ENCODE results near the gene OLFML2A. TPM values are rescaled to one million over a fixed set of nuclear protein-coding genes. Genes with fewer than 3 reads are reported as not detected.

OLFML2A gene
- total RNA-seq, 1 experiment from 2014 or later = 5.6 TPM

DNA sequence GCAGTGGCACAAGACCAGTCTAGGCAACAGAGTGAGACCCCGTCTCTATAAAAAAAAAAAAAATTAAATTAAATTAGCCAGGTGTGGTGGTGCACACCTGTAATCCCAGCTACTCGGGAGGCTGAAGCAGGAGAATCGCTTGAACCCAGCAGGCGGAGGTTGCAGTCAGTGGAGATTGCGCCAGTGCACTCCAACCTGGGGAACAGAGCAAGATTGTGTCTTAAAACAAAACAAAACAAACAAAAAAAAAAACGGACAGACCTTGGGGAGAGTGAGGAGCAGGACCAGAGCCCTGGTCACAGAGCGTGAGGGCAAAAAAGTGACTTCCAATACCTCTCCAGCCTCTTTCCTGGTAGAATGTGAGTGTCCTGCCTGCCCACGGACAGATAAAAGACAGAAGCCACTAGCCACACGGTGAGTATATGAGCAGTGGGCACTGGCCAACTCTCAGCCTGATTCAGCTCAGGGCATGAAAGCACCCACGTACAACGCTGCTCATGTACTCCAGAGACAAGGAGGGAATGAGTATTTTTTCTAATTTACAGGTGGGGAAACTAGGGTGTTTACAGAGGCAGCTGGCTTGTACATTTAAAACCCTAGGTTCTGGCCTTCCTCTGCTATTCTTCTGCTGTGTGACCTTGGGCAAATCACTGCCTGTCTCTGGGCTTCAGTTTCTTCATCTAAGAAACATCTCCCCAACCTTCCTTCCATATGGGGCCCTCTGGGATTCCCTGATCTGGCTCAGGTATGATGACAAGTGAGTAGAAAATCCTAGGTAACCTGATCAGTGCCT lies 1.8 kb downstream of the OLFML2A start:
- Histone ChIP-seq H3K27me3 (ENCODE audit: control insufficient read depth, insufficient read depth, low read length) (peaks cover 16% of the 10 kb centered on the region), H3K4me3 (ENCODE audit: insufficient read depth, low read depth, low read length) (no peak overlapping the region), H3K36me3 (replicated peaks; ENCODE audit: control insufficient read depth, insufficient read depth, low read length) (no peaks in the 10 kb centered on the region)
- no peak for DNase-seq

- H3K4me3 ChIP-seq (ENCODE audit: insufficient read depth, low read depth, low read length) = no peak overlapping the region
- H3K27me3 ChIP-seq (ENCODE audit: control insufficient read depth, insufficient read depth, low read length) = peaks cover 16% of the 10 kb centered on the region
- no peaks in the 10 kb centered on the region for H3K36me3 ChIP-seq (replicated peaks; ENCODE audit: control insufficient read depth, insufficient read depth, low read length)
- DNase-seq = peak; percentile 89
Measured at GRCh38 chr9:124779368-124780059, 2.6 kb downstream of the OLFML2A start.

DNA sequence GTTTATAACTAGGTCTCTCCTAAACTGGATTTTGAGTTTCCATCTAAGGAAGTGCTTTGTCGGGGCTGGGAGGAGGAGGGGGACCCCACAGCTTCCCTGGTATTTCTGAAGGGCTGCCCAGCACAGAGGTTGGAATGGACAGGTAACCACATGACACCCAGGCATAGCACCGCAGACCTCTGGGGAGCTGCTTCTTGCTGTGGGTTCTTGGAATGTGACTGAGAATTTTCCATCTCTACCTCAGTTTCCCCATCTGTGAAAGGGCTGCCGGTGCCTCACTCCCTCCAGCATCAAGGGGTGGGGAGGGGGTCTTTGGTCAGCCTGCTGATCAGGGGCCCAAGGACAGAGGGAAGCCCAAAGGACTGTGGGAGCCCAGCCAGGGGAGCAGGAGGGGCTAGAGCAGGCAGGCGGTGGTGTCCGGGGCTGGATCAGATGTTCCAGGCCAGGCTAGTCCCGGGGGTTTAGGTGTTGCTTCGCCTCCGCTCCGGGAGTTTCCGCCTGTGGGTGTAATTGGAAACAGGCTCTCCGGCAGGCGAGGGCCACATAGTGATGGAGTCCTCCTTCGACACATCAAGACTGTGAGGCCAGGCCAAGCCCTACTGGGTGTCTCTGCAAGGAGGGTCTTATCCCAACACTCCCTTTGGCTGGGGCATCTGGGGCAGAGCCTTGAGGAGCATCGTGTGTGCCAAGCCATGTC lies 3.3 kb downstream of the OLFML2A start:
- Histone ChIP-seq H3K4me3 (ENCODE audit: insufficient read depth, low read depth, low read length) (no peak overlapping the region), H3K36me3 (replicated peaks; ENCODE audit: control insufficient read depth, insufficient read depth, low read length) (no peaks in the 10 kb centered on the region), H3K27me3 (ENCODE audit: control insufficient read depth, insufficient read depth, low read length) (peaks cover 16% of the 10 kb centered on the region)
- peak; percentile 55 for DNase-seq

DNA sequence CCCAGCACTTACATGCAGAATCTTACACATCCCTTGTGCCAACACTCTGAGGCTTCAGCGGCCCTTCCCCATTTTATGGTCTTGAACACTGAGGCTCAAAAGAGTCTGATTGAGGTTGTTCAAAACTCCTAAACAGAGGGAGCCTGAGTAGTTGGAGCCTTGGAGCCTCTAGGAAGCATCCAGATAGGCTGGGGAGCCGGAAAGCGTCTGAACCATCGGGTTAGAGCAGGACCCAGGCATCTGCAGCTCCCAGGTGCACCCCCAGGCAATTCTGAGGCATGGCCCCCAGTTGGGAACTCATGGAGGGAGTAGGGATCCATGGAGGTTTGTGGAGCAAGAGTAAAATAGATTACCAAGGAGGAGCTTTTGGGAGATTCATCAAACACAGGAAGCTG lies 3.8 kb downstream of the OLFML2A start:
- no peak for DNase-seq
- Histone ChIP-seq H3K36me3 (replicated peaks; ENCODE audit: control insufficient read depth, insufficient read depth, low read length) (no peaks in the 10 kb centered on the region), H3K27me3 (ENCODE audit: control insufficient read depth, insufficient read depth, low read length) (peaks cover 15% of the 10 kb centered on the region), H3K4me3 (ENCODE audit: insufficient read depth, low read depth, low read length) (no peak overlapping the region)

GRCh38 chr9:124781967-124782660 lies 5.2 kb downstream of the OLFML2A start:
- Histone ChIP-seq H3K4me3 (ENCODE audit: insufficient read depth, low read depth, low read length) (no peak overlapping the region), H3K27me3 (ENCODE audit: control insufficient read depth, insufficient read depth, low read length) (peaks cover 7% of the 10 kb centered on the region), H3K36me3 (replicated peaks; ENCODE audit: control insufficient read depth, insufficient read depth, low read length) (no peaks in the 10 kb centered on the region)
- DNase-seq = no peak

- DNase-seq = peak; percentile 58
- Histone ChIP-seq H3K36me3 (replicated peaks; ENCODE audit: control insufficient read depth, insufficient read depth, low read length) (no peaks in the 10 kb centered on the region), H3K4me3 (ENCODE audit: insufficient read depth, low read depth, low read length) (no peak overlapping the region)
Measured at GRCh38 chr9:124782661-124783574, 6.0 kb downstream of the OLFML2A start.

GRCh38 chr9:124783830-124784229 lies 6.9 kb downstream of the OLFML2A start:
- H3K27me3 ChIP-seq (ENCODE audit: control insufficient read depth, insufficient read depth, low read length) = no peaks in the 10 kb centered on the region
- H3K36me3 ChIP-seq (replicated peaks; ENCODE audit: control insufficient read depth, insufficient read depth, low read length) = no peaks in the 10 kb centered on the region
- DNase-seq = peak; percentile 11
- no peak overlapping the region for H3K4me3 ChIP-seq (ENCODE audit: insufficient read depth, low read depth, low read length)

More at GRCh38 chr9:124782661-124783574, 6.0 kb downstream of the OLFML2A start:
- H3K27me3 ChIP-seq (ENCODE audit: control insufficient read depth, insufficient read depth, low read length) = no peaks in the 10 kb centered on the region

DNA sequence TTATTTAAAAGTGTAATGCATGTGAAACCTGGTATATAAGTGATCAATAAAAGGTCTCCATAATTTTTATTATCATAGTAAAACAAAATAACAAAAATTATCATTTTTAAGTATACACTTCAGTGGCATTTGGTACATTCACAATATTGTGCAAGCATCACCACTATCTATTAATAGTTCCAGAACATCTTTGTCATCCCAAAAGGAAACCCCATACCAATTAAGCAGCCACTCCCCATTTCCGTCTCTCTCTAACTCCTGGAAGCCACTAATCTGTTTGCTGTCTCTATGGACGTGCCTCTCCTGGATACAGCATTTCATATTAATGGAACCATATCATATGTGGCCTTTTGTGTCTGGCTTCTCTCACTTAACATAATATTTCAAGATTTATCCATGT lies 7.6 kb downstream of the OLFML2A start:
- peak; percentile 16 for DNase-seq
- H3K4me3 ChIP-seq (ENCODE audit: insufficient read depth, low read depth, low read length) = no peak overlapping the region
- no peaks in the 10 kb centered on the region for H3K36me3 ChIP-seq (replicated peaks; ENCODE audit: control insufficient read depth, insufficient read depth, low read length)
- H3K27me3 ChIP-seq (ENCODE audit: control insufficient read depth, insufficient read depth, low read length) = no peaks in the 10 kb centered on the region

GRCh38 chr9:124786881-124787573 lies 10.1 kb downstream of the OLFML2A start:
- H3K27me3 ChIP-seq (ENCODE audit: control insufficient read depth, insufficient read depth, low read length) = no peaks in the 10 kb centered on the region
- no peaks in the 10 kb centered on the region for H3K36me3 ChIP-seq (replicated peaks; ENCODE audit: control insufficient read depth, insufficient read depth, low read length)
- no peak for DNase-seq
- H3K4me3 ChIP-seq (ENCODE audit: insufficient read depth, low read depth, low read length) = no peak overlapping the region

DNA sequence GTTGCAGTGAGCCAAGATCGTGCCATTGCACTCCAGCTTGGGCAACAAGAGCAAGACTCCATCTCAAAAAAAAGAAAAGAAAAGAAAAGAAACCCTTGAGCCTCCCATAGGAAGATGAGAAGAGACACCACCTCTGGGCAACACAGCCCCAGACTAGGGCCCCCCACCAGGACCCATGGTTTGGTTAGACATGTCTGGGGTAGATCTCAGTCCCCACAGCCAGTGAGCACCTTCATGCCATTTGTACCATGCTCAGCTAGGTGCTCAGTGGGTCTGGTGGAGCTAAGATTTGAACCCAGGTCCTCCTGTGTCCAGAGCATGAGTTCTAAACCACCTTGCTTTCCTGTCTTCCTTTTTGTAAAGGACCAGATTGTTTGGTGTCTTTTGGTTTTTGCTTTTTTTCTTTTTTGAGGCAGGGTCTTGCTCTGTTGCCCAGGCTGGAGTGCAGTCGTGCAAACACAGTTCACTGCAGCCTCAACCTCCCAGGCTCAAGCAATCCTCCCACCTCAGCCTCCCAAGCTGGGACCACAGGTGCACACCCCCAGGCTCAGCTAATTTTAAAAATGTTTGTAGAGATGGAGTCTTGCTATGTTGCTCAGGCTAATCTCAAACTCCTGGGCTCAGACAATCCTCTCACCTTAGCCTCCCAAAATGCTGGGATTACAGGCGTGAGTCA lies 11.7 kb downstream of the OLFML2A start:
- Histone ChIP-seq H3K4me3 (ENCODE audit: insufficient read depth, low read depth, low read length) (no peak overlapping the region), H3K27me3 (ENCODE audit: control insufficient read depth, insufficient read depth, low read length) (no peaks in the 10 kb centered on the region), H3K36me3 (replicated peaks; ENCODE audit: control insufficient read depth, insufficient read depth, low read length) (no peaks in the 10 kb centered on the region)
- DNase-seq = no peak

DNA sequence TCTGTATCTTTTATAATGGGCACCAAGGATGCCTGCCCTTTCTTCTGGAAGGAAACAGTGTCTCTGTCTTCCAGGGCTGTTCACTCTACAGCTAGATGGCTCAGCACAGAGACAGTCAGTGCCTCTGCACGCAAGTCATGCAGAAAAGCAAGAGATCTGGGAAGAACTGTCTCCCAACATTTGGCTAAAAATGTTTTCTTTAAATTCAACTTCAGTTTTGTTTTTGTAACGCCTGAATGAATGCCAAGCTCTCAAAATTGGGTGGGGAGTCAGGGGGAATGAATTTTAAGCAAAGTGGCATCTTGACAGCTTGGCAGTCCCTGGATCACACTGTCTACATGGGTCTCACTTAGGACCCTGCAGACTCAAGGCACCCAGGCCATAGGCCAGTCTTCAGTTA lies 12.6 kb downstream of the OLFML2A start:
- Histone ChIP-seq H3K36me3 (replicated peaks; ENCODE audit: control insufficient read depth, insufficient read depth, low read length) (no peaks in the 10 kb centered on the region), H3K4me3 (ENCODE audit: insufficient read depth, low read depth, low read length) (no peak overlapping the region), H3K27me3 (ENCODE audit: control insufficient read depth, insufficient read depth, low read length) (no peaks in the 10 kb centered on the region)
- DNase-seq = no peak

GRCh38 chr9:124790301-124790700 lies 13.4 kb downstream of the OLFML2A start:
- no peaks in the 10 kb centered on the region for H3K36me3 ChIP-seq (replicated peaks; ENCODE audit: control insufficient read depth, insufficient read depth, low read length)
- H3K27me3 ChIP-seq (ENCODE audit: control insufficient read depth, insufficient read depth, low read length) = no peaks in the 10 kb centered on the region
- H3K4me3 ChIP-seq (ENCODE audit: insufficient read depth, low read depth, low read length) = no peak overlapping the region
- DNase-seq = no peak

Data from H7 (cell line).